SU-DHL-6 (cell line): ENCODE data around the gene OR51A2.

Source experiments
- EZH2phosphoT487 ChIP-seq: fragments of 200-600 bp; sonication (generic), shearing (Covaris generic); conservative IDR thresholded peaks from 2 replicates; pipeline ENCODE4 v1.6.1; 2018; ENCODE audit warnings: mild to moderate bottlenecking, antibody characterized with exemption, low read length, moderate library complexity, mixed read lengths
- TF ChIP-seq, protein P1 (sequence below): fragments of 200-600 bp; sonication (generic); IDR thresholded peaks from one replicate; pipeline ENCODE4 v1.5.1; 2017; ENCODE audit warnings: antibody characterized with exemption, mild to moderate bottlenecking, low read length, moderate library complexity; ENCODE audit not compliant: insufficient read depth, poor library complexity, severe bottlenecking

GRCh38 chr11:4975436-4975835 is 19.9 kb upstream of the OR51A2 start:
- TF ChIP-seq, protein P1, sequence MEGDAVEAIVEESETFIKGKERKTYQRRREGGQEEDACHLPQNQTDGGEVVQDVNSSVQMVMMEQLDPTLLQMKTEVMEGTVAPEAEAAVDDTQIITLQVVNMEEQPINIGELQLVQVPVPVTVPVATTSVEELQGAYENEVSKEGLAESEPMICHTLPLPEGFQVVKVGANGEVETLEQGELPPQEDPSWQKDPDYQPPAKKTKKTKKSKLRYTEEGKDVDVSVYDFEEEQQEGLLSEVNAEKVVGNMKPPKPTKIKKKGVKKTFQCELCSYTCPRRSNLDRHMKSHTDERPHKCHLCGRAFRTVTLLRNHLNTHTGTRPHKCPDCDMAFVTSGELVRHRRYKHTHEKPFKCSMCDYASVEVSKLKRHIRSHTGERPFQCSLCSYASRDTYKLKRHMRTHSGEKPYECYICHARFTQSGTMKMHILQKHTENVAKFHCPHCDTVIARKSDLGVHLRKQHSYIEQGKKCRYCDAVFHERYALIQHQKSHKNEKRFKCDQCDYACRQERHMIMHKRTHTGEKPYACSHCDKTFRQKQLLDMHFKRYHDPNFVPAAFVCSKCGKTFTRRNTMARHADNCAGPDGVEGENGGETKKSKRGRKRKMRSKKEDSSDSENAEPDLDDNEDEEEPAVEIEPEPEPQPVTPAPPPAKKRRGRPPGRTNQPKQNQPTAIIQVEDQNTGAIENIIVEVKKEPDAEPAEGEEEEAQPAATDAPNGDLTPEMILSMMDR: no peak
- TF ChIP-seq EZH2phosphoT487: no peak
